Measurements from ENCODE around the gene KIF1A.

The KIF1A gene

GRCh38 chr2:240819858-240820606, at the start of gene KIF1A:
Gene KIF1A (minus strand): TSS chr2:240820219. CDS start chr2:240797752, 22,467 bp downstream.
- DNase-seq (ENCODE audit: low read depth): no peak

GRCh38 chr2:240869109-240869955, 49.3 kb upstream of the KIF1A start:
- DNase-seq (ENCODE audit: low read depth): no peak

- no peak for DNase-seq (ENCODE audit: low read depth)
Observed at GRCh38 chr2:240868286-240869108, 48.5 kb upstream of the KIF1A start, which contains the start of gene AGXT. Gene AGXT (plus strand): TSS chr2:240868824. CDS start chr2:240868866, 42 bp downstream.

GRCh38 chr2:240865391-240865790, 45.4 kb upstream of the KIF1A start:
- DNase-seq (ENCODE audit: low read depth): no peak

GRCh38 chr2:240864475-240864874, 44.5 kb upstream of the KIF1A start:
- DNase-seq (ENCODE audit: low read depth): no peak

GRCh38 chr2:240861547-240861946, 41.5 kb upstream of the KIF1A start:
- DNase-seq (ENCODE audit: low read depth): no peak

GRCh38 chr2:240858871-240859270, 38.9 kb upstream of the KIF1A start:
- no peak for DNase-seq (ENCODE audit: low read depth)

- DNase-seq (ENCODE audit: low read depth): no peak
Observed at GRCh38 chr2:240858321-240858720, 38.3 kb upstream of the KIF1A start.

GRCh38 chr2:240857039-240858008, 37.3 kb upstream of the KIF1A start:
- no peak for DNase-seq (ENCODE audit: low read depth)

- DNase-seq (ENCODE audit: low read depth): no peak
Observed at GRCh38 chr2:240856151-240856980, 36.3 kb upstream of the KIF1A start.

GRCh38 chr2:240855670-240856069, 35.7 kb upstream of the KIF1A start:
- no peak for DNase-seq (ENCODE audit: low read depth)

- DNase-seq (ENCODE audit: low read depth): no peak
Observed at GRCh38 chr2:240852671-240853314, 32.8 kb upstream of the KIF1A start.

GRCh38 chr2:240851078-240851991, 31.3 kb upstream of the KIF1A start:
- peak; percentile 70 for DNase-seq (ENCODE audit: low read depth)

- DNase-seq (ENCODE audit: low read depth): no peak
Observed at GRCh38 chr2:240850756-240851077, 30.7 kb upstream of the KIF1A start.

GRCh38 chr2:240850026-240850425, 30.0 kb upstream of the KIF1A start:
- DNase-seq (ENCODE audit: low read depth): no peak

- DNase-seq (ENCODE audit: low read depth): no peak
Observed at GRCh38 chr2:240848900-240849680, 29.1 kb upstream of the KIF1A start.

GRCh38 chr2:240847817-240848216, 27.8 kb upstream of the KIF1A start:
- DNase-seq (ENCODE audit: low read depth): no peak

All from activated T-helper 1 cell treated with Interleukin-2 at 50 U/mL for 16 hours (primary cell).